Sciatic nerve (tissue), 2 donors: ENCODE measurements around the gene ZNF891. TPM values are rescaled to one million over a fixed set of nuclear protein-coding genes. Genes with fewer than 3 reads are reported as not detected.
A peak's percentile ranks its signal among the peaks of the same experiment; 100 is the strongest.

ENCODE experiments used
- ATAC-seq: fragments of 200-7000 bp; cut with Tn5 transposase; one replicate; pipeline ENCODE4 v1.9.1; 2020; ENCODE audit warnings: mild to moderate bottlenecking, moderate library complexity
- DNase-seq: peaks from one replicate; pipeline ENCODE4 v3.0.0-alpha.2; 2020; ENCODE audit warnings: low spot score
- intact Hi-C: fragments of 100-400 bp; cut with DNase I; formaldehyde crosslinking; loops from one replicate; pipeline ENCODE4 v1.14.2; 2022
- total RNA-seq: library from RNA; stranded (reverse); fragmentation: NEBNext Ultra II Directional; extraction: Animal tissue kit (Norgen Biotek cat#: 25700); gene quantifications from one replicate; pipeline ENCODE4 v1.2.1, GENCODE V29; 2021
- donor health status: DM: no; HTN: no; CAD: no.
- donor health status: DM: no; HTN: no; CAD: no.

Gene ZNF891
- total RNA-seq, 1 donor from 2014 or later = 5.5 TPM

- DNase-seq = peak; percentile 98
- peak; percentile 97 for ATAC-seq
- intact Hi-C loops = no loop called here
These were observed 50.1 kb downstream of the ZNF891 start for GRCh38 chr12:133080026-133080367.

GRCh38 chr12:133073836-133074235 lies 56.2 kb downstream of the ZNF891 start:
- intact Hi-C loops = no loop called here
- no peak for ATAC-seq
- DNase-seq = no peak

- intact Hi-C loops = no loop called here
- no peak for ATAC-seq
- no peak for DNase-seq
These were observed 66.5 kb downstream of the ZNF891 start for GRCh38 chr12:133063556-133063955.

- DNase-seq (no peak), ATAC-seq (no peak)
- intact Hi-C loops = no loop called here
These were observed 68.1 kb downstream of the ZNF891 start for GRCh38 chr12:133061954-133062353.

GRCh38 chr12:133058203-133059113 lies 71.6 kb downstream of the ZNF891 start:
- no peak for ATAC-seq
- DNase-seq = no peak
- intact Hi-C loops = no loop called here

GRCh38 chr12:133057446-133057845 lies 72.6 kb downstream of the ZNF891 start:
- intact Hi-C loops = no loop called here
- no peak for DNase-seq
- ATAC-seq = no peak

Other genes with a start within 250 kb of the ZNF891 start
- gene CHFR, start 242.7 kb downstream of the ZNF891 start, total RNA-seq = 45.5 TPM
- 19.4 TPM for gene ZNF605, start 174.0 kb downstream of the ZNF891 start, total RNA-seq
- gene ZNF26, start 143.9 kb downstream of the ZNF891 start, total RNA-seq = 18.0 TPM
- gene ZNF84, start 92.8 kb downstream of the ZNF891 start, total RNA-seq = 39.3 TPM
- 17.6 TPM for gene ZNF140, start 49.4 kb downstream of the ZNF891 start, total RNA-seq
- 15.1 TPM for gene ZNF10, start 353 bp upstream of the ZNF891 start, total RNA-seq
- gene ZNF268, start 51.2 kb upstream of the ZNF891 start, total RNA-seq = 25.8 TPM
- not detected for gene ANHX, start 105.6 kb upstream of the ZNF891 start, total RNA-seq